Measurements from ENCODE around the gene CUEDC2. TPM values are rescaled to one million over a fixed set of nuclear protein-coding genes. Genes with fewer than 3 reads are reported as not detected.

CUEDC2 gene
- total RNA-seq, 6 experiments from 2014 or later, result 62.6 to 75.9 (median 72.5) TPM

- H3K36me3 Mint-ChIP-seq (ENCODE audit: low read depth), result no peaks in the 10 kb centered on the region
- peak overlapping the region; percentile 25 for H3K27ac Mint-ChIP-seq
- H3K27me3 Mint-ChIP-seq (ENCODE audit: insufficient read depth), result no peaks in the 10 kb centered on the region; the same call in none of the 2 replicates
- TF ChIP-seq CTCF (IDR thresholded peaks at IDR 0.05), result no peak
- H3K4me1 Mint-ChIP-seq (ENCODE audit: low read depth), result peaks cover 32% of the 10 kb centered on the region
- H3K4me3 Mint-ChIP-seq, result no peak overlapping the region
- H3K9me3 Mint-ChIP-seq, result no peaks in the 10 kb centered on the region
- DNase-seq, result peak; percentile 29
Measured at GRCh38 chr10:102426803-102427287, 5.5 kb downstream of the CUEDC2 start.

GRCh38 chr10:102425444-102425843 lies 6.9 kb downstream of the CUEDC2 start:
- DNase-seq, result no peak
- Mint-ChIP-seq H3K4me1 (ENCODE audit: low read depth) (peaks cover 27% of the 10 kb centered on the region), H3K9me3 (no peaks in the 10 kb centered on the region), H3K27me3 (ENCODE audit: insufficient read depth) (peaks cover 4% of the 10 kb centered on the region), H3K36me3 (ENCODE audit: low read depth) (no peaks in the 10 kb centered on the region), H3K4me3 (no peak overlapping the region), H3K27ac (no peak overlapping the region)
- no peak for TF ChIP-seq CTCF (IDR thresholded peaks at IDR 0.05)

GRCh38 chr10:102424916-102425315 lies 7.5 kb downstream of the CUEDC2 start:
- no peak for DNase-seq
- H3K27me3 Mint-ChIP-seq (ENCODE audit: insufficient read depth), result peaks cover 4% of the 10 kb centered on the region
- H3K9me3 Mint-ChIP-seq, result no peaks in the 10 kb centered on the region
- peaks cover 33% of the 10 kb centered on the region for H3K4me1 Mint-ChIP-seq (ENCODE audit: low read depth)
- no peak overlapping the region for H3K27ac Mint-ChIP-seq
- H3K4me3 Mint-ChIP-seq, result no peak overlapping the region
- no peak for TF ChIP-seq CTCF (IDR thresholded peaks at IDR 0.05)
- H3K36me3 Mint-ChIP-seq (ENCODE audit: low read depth), result no peaks in the 10 kb centered on the region

DNA sequence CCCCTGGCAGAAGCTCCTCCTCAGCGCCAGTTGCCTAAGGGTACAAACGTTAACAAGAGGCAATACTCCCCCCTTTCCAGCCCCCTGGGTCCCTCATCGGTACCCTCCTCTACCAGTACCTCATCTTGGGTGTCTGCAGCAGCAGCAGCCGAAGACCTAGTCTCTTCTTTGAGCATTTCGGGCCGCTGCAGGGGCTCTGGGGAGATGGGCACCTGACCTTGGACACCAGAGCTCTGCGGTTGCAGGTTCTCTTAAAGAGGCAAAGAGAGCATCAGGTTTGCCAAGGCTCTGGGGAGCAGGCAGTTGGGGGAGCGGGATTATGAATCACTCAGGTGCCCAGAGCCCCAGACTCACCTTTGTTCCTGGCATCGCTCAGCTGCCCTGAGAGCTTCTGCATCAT lies 8.2 kb downstream of the CUEDC2 start:
- H3K27me3 Mint-ChIP-seq (ENCODE audit: insufficient read depth), result peaks cover 7% of the 10 kb centered on the region
- H3K36me3 Mint-ChIP-seq (ENCODE audit: low read depth), result no peaks in the 10 kb centered on the region
- H3K4me1 Mint-ChIP-seq (ENCODE audit: low read depth), result peaks cover 39% of the 10 kb centered on the region
- no peak overlapping the region for H3K4me3 Mint-ChIP-seq
- H3K27ac Mint-ChIP-seq, result no peak overlapping the region
- DNase-seq, result no peak
- TF ChIP-seq CTCF (IDR thresholded peaks at IDR 0.05), result no peak
- H3K9me3 Mint-ChIP-seq, result no peaks in the 10 kb centered on the region

GRCh38 chr10:102423372-102423968 lies 8.9 kb downstream of the CUEDC2 start:
- no peak overlapping the region; the same call in 1 of the 2 replicates for H3K4me3 Mint-ChIP-seq
- no peaks in the 10 kb centered on the region for H3K36me3 Mint-ChIP-seq (ENCODE audit: low read depth)
- H3K27ac Mint-ChIP-seq, result no peak overlapping the region

More at GRCh38 chr10:102423372-102423968, 8.9 kb downstream of the CUEDC2 start:
- no peaks in the 10 kb centered on the region for H3K9me3 Mint-ChIP-seq
- DNase-seq, result no peak
- H3K27me3 Mint-ChIP-seq (ENCODE audit: insufficient read depth), result peaks cover 10% of the 10 kb centered on the region
- TF ChIP-seq CTCF (IDR thresholded peaks at IDR 0.05), result no peak
- peaks cover 41% of the 10 kb centered on the region for H3K4me1 Mint-ChIP-seq (ENCODE audit: low read depth)
